HG03558 (cell line): Measurements from ENCODE around the gene CLIC5.
"Not testable (repeated sequence)": the region's sequence is repeated elsewhere in the genome, so short reads cannot be mapped to it uniquely, and the experiment has no call there.

Experiments used
- ATAC-seq: cut with Tn5 transposase; IDR thresholded peaks from one replicate; pipeline ENCODE4 v1.9.1; 2021; ENCODE audit warnings: moderate number of reproducible peaks; ENCODE audit not compliant: unreplicated experiment; ENCODE audit errors: extremely low read depth

CLIC5 gene

DNA sequence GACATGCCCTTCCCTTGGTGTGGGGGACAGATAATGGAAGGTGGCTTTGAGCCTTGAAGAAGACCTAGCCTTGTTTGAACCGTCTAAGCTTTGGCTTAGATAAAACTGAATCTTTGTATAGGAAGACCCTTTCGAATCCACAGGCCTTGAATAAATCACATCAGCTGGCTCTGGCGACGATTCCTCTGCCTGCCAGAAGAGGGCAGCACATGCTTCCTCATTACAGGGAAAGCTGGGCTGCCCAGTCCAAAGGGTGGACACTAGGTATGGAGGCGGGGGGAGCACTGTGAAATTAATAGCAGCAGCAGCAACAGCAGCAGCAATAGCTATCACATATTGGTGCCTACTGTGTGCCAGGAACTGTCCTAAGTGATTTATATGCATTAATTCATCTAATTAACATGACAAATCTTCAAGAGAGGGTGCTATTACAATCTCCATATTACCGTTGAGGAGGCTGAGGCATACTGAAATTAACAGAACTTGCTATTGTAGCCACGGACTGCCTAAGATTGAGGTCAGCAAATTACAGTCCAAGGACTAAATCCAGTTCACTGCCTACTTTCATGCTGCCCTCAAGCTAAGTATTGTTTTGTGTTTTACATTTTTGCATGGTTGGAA lies 85.1 kb downstream of the CLIC5 start:
- ATAC-seq = no peak

GRCh38 chr6:45929421-45930361 lies 86.0 kb downstream of the CLIC5 start:
- ATAC-seq = no peak

DNA sequence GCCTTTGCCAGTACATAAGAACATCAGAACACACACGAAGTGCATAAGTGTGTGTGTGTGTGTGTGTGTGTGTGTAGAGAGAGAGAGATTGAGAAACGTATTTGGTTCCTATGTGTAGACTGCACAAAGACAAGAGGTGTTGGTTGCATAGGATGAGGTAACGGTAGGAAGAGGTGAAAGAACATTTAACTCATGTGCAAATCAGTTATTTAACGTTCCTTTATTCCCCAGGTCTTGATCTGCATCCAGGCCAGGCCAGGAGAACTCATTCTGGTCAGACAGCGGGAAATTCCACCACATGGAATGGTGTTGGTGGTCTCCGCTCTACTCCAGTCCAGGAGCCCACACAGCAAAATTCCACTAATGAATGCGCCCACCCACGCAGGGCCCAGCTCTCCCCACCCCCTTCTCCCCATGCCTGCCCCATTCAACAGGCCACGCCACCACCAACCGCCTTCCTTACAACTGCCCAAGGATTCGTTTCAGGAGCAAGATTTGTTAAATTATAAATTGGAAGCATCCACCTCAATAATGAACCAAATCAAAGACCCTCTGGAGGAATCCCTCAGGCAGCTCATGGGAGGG lies 86.8 kb downstream of the CLIC5 start:
- no peak for ATAC-seq

DNA sequence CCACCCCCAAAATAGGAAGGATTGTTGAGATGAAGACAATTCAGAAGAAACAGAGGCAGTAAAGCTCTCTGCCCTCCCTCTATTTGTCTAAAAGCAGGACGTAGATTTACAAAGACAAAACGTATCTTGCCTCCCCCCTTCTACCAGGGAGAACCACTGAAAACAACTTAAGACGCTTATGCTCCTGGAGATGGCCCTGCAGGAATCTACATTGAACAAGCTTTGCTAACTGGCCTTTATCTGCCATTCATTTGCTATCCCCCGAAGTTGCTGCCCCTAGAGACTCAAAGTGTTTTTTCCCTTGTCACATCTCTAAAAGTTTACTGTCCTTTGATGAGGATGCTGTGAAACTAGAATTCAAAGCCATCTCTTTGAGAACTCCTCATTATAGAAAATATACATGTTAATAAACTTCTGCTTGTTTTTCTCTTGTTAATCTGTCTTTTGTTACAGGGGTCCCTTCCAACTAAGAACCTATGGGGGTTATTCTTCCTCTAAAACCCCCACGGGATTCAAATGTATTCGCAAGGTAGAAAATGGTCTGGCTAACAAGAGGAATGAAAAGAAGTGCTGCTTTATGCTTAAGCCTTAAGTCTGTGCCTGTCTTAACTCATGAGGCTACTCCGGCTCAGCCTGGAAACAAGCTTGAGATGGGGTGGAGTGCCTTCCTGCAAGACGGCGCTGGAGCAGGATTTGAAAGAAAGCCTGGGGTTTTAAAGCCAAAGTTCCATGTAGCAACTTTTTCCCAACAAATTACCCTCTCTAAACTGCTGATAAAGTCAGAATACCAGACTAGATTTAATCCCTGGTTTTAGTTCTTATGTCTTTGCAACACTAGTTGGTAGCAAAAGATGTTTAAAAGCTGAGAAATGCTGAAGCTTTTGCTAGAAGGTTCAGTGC lies 88.0 kb downstream of the CLIC5 start:
- ATAC-seq = no peak

- not testable (repeated sequence) for ATAC-seq
Measured at GRCh38 chr6:45926423-45926822, 89.2 kb downstream of the CLIC5 start.

DNA sequence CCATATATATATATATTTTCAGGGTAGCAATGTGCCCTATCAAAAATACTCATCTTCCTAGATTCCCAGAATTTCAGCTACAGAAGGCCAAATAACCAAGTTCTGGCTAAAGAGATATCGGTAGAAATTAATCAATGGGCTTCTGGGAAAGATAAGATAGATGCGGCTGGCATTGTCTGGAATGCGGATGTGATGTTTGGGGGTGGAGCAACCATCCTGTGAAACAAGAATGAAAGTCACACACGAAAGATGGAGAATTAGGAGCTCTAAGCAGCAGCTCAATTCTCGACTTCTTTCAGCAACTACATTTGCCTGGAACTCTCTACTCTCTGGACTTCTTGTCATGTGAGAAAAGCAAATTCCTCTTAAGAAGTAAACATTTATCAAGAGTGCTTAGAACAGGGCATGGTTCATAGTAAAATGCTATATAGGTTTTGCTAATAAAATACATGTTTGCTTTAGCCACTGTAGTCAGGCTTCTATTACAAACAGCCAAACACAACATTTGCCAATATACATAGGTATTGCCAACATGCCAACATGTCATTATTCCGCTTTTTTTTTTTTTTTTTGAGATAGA lies 90.8 kb downstream of the CLIC5 start:
- no peak for ATAC-seq

- ATAC-seq = peak; percentile 51
Measured at GRCh38 chr6:45923831-45924391, 91.7 kb downstream of the CLIC5 start.

GRCh38 chr6:45922728-45923351 lies 92.8 kb downstream of the CLIC5 start:
- ATAC-seq = peak; percentile 28

DNA sequence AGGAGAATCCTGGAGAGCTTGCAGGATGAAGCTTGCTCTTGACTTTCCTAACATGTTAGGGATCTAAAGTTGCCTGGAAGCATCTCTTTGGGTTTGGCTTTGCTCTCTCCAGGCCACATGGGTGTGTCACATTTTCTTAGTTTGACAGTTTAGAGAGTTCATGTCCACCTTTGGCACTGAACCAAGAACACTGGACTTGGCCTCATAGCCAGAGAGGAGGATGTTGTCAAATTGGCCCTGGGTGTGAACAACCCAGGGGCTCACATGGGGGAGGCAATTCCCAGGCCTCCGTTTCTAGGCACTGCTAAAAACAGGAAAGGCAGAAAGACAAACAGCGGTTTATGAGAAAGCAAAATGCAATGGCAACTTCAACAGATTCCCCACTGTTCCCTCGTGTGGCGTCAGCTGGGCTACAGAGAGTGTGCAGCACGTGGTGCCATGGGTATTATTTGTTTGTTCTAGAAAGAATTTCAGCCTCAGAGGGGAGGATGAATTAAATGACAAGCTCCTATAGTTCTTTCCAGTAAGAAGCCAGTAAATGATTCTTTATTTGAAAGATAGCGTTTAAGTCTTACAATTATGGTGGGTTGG lies 93.9 kb downstream of the CLIC5 start:
- no peak for ATAC-seq

DNA sequence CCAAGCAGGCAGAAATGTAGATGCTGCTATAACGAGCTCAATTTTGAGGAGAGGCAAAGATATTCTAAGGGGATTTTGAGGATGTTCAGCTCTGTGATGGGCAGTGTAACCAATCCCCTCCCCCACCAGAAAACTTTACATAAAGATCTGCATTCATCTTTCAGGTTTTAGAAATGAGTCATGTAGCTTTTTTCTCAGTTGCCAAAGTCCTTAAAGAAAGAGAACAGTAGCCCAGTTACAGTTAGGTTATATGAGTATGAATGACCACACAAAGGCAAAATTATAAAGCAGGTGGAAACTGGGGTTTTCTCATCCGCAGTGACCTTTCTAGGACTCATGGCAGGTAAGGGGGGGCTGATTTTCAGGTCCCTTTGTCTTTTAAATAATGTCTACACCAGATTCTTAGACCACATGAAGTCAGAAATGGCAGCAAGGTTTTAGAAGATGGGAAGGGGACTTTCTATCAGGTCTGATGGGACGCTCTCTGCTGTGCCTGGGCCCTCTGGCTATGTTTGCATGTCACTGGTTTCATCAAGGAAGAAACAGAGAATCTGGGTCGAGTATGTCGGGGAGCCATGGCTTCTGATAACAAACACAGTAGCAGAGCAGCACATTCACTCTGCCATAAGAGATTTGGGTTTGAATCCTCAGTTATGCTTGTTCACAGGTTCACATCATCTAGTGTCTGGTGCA lies 94.7 kb downstream of the CLIC5 start:
- ATAC-seq = peak; percentile 30

DNA sequence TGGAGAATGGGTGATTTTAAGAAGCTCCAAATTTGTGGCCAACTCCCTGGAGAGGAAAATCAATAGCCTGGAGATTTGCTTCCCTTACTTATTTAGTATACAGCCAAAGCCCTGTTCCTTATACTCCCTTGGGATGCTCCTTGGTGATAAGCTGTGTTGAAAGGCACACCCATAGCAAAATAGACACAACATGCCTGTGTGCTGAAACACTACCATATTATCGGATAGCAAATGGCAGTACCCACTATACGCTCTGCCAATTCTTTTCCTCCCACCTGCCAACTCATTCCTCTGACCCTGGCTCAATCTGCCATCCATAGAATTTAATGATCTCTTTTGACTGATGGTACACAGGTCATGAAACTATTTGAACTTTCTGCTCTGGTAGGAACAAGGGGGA lies 98.2 kb downstream of the CLIC5 start:
- ATAC-seq = no peak

DNA sequence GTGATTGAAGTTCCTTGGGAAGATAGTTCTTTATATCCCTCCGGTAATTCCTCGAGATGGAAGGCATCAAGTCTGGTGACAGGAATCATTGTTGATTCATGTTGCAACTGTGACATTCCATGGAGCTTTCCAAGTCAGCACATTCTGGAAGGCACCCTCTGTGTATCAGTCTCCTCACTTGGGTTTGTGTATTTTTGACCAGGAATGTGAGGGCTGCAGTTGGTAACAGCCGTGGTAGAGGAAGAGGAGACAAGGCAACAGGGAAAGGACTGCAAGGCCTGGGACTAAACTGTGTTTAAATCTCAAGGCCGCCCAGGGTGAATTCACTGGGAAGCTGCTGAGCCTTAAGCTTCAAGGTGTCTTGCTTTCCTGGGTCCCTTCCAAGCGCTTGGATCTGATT lies 99.0 kb downstream of the CLIC5 start:
- ATAC-seq = no peak

DNA sequence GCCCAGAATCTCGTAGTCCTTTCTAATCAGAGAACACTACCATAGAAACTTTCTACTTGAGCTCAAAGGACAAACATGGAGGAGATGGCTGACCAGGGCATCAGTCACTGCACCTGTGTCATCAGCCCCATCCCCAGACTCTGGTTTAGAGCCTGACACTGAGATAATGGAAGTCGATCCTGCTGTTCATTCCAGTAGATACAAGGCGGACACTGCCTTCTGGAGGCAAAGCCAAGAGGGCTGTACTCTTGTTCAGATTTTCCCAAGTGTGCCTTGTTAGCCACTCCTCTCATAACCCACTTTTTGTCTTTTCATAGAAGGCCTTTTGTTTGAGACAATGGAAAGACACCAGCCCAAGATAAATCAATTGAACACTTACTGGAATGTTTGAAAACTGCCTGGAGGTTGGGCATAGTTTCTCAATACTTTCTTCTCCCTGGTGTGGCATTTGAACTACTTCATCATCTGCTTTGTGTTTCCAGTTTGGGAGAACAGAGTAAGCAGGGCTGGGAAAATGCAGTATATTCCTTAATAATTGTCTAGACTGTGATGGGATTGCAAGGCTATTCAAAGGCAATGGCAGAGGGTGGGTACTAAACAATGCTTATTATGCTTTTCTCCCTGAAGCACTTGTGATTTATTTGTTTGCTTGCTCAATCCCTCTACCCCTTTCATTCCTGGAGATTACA lies 99.7 kb downstream of the CLIC5 start:
- ATAC-seq = no peak

- no peak for ATAC-seq
Measured at GRCh38 chr6:45911691-45912090, 104.0 kb downstream of the CLIC5 start.

DNA sequence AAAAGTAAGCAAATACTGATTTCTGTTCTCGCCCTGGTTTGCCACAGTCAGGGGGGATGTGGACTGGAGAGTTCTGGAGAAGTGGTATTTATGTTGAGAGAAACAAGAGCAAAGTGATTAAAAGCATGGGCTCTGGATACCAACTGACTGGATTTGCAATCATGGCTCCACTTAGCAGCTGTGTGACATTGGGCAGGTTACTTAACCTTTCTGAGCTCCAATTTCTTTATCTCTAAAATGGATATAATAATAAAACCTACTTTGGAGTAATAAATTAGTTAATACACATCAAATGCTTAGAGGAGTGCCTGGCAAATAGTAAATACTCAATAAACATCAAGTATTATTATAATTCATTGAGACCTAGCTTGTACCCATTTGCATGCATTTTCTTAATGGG lies 111.7 kb downstream of the CLIC5 start:
- no peak for ATAC-seq

GRCh38 chr6:45902984-45903383 lies 112.7 kb downstream of the CLIC5 start:
- no peak for ATAC-seq

DNA sequence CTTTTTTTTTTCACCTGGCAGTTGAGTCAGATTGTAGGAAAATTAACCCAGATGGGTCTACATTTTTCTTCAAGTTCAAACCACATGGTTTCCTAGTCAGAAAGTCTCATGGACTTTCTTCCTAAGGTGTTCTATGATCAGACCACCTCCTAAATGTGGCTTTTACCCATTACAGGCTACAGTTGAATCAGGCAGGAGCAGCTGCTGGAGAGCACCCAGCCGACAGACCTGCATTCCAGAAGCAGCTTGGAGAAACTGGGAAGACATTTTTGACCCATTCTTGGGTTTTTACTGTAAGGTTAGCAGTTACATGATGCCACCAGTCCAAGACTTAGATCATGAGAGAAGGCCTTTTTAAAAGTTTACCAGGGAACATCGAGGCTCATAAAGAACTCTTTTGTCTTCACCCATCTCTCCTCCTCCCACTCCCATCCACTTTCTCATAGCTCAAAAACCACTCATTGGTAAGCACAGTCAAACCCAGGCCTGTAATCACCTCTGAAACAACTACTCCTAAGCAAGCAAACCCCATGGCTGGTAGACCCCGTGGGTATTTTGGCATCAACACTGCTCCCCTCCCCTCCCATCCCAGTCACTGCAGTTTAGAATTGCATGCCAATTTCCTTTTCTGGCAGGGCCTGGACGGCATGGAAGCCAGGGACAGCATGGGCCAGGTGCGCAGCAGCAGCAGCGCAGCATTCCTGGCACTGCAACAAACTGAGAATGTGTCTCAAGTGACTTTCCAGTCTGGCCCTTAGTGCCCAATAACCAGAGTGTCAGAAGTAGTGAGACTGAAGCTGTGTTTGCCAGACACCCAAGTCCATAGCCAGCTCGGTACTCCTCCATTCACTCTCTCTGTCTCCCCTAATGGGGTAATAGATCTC lies 113.7 kb downstream of the CLIC5 start:
- no peak for ATAC-seq
